ENCODE results near the gene HS3ST3B1.

HS3ST3B1 gene

GRCh38 chr17:14355556-14355955, 54.7 kb downstream of the HS3ST3B1 start:
- DNase-seq (ENCODE audit: low read depth) = peak; percentile 22

GRCh38 chr17:14359163-14360020, 58.5 kb downstream of the HS3ST3B1 start:
- no peak for DNase-seq (ENCODE audit: low read depth)

DNA sequence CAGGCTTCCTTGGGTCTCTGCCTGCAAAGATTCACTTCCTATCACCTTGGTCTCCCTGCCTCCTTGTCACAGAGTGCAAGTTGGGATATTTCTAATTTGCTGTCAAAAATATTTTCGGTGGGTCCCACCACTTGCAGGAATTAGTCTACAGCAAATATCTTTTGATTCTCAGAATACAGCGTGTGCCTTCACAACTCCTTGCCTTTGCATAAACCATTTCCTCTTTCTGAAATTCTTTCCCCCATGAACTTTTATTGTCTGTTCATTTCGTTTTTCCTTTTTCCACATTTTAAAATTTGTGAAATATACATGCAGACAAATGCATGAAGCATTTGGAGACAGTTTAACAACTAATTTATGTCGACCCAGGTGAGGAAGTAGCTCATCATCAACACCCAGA, 60.0 kb downstream of the HS3ST3B1 start:
- DNase-seq (ENCODE audit: low read depth) = no peak

- DNase-seq (ENCODE audit: low read depth) = no peak
These were observed 60.6 kb downstream of the HS3ST3B1 start for GRCh38 chr17:14361470-14361869.

DNA sequence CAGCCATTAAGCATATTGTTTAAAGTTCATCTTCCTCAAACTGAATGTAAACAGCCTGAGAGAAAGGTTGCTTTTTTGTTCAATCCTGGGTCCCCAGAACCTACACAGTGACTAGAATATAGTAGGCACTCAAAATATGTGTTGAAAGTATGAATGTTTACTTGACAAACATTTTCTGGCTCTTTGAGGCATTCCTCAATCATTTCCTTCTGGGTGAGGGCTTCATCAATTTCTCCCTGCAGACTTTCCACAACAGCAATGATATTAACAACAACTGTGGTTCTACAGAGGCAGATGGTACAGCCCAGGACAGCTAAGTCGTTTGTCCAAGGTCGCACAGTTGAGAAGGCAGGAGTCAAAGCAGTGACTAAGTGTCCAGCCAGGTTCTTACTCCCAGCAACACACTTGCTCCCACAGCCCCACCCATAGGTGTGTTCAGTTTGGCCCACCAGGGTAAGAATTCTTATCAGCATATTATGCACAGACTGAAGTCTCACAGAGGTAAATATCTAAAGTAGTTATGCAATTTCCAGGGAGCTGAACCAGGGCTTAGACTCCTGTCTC, 61.1 kb downstream of the HS3ST3B1 start:
- DNase-seq (ENCODE audit: low read depth) = no peak

DNA sequence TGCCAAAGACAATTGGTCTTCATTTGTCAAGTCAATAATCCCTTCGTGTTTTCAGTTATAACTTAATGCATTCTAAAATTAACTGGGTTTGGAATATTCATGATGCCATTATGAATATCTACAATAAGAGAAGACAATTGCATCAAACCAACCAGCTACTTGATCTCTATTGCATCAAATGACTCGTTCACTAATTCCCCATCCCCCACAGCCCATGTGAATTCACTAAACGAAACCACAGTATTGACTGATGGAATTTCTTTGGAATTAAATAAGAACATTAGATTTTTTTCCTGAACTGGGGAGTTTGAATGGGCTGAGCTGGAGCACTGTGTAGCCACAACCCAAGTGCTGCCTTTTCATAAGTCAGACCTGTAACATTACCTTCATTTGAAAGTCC, 65.3 kb downstream of the HS3ST3B1 start:
- DNase-seq (ENCODE audit: low read depth) = no peak

DNA sequence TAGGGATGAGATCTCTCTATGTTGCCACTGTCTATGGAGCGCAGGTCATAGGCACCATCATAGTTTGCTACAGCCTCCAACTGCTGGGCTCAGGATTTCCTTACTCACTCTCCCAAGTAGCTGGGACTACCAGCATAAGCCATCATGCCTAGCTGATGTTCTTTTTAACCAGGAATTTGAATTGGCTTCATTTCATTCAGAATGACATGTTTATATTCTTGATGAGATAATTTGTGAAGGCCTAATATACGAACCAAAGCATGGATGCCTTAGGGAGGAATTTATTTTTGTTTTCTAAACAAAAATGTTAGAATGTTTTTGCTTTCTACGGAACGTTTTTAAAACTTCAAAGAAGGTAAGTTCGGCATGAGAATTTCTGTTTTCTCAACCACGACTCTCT, 71.6 kb downstream of the HS3ST3B1 start:
- DNase-seq (ENCODE audit: low read depth) = no peak

- no peak for DNase-seq (ENCODE audit: low read depth)
These were observed 72.2 kb downstream of the HS3ST3B1 start for GRCh38 chr17:14372905-14373613.

DNA sequence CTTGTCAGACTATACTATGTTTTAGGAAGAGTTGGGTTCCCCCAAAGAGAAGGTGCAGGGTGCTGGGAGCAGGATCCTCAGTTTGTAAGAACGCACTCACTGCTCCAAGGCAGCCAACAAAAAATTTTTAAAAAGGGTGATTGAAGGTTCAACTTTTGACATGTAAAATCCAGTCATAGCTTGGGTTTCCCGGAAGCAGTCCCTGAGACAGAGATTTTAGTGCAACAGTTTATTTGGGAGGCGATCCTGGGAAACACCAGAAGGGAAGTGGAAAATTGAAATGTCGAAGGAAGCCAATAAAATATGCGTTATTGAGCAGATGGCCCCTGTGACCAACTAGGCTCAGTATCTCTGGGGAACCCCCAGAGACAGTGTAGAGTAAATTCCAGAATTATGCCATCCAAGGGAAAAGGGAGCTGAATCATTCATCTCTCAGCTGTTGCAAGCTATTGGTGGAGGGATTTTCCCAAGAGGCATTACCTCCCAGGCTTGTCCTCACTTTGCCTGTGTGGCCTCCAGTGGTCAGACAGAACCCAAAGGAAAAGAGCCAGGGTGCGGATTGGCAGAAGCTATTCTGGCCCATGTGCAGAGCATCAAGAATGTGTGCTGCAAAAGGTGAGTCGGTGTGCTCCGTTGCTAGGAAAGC, 72.9 kb downstream of the HS3ST3B1 start:
- peak; percentile 30 for DNase-seq (ENCODE audit: low read depth)

GRCh38 chr17:14374268-14374667, 73.4 kb downstream of the HS3ST3B1 start:
- no peak for DNase-seq (ENCODE audit: low read depth)

DNA sequence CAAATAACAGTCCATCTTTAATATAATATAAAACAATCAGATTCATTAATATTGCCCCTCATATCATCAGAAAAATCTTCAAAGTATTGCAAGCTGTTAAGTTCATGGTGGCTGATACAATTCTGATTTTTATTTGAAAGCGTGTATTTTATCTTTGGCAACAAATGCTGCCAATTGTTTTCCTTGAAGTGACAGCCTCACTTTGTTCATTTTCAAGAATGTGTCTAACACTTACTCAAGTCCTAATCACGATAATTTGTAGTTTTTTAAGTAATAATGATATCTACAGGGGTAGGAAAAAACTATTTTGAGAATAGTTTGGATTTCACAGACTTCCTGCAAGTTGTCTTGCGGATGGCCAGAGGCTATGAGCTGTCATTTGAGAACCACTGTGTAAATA, 75.8 kb downstream of the HS3ST3B1 start:
- peak; percentile 7 for DNase-seq (ENCODE audit: low read depth)

DNA sequence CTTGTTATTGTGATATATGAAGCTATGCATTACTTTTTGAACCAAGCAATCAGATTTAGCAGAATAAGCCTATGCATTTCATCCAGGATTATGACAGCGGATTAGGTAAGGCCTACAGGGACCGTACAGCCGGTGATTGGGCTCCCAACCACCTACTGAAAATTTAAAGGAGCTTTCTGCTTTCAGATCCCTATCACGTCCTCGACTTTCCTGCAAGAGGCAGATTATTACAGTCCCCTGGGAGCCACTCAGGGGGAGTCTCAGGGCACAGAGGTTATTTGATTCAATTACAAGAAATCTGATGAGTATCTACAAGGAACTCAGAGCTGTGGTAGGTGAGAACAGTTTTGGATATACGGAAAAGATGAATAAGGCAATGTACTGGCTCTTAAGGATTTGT, 80.7 kb downstream of the HS3ST3B1 start:
- DNase-seq (ENCODE audit: low read depth) = no peak

DNA sequence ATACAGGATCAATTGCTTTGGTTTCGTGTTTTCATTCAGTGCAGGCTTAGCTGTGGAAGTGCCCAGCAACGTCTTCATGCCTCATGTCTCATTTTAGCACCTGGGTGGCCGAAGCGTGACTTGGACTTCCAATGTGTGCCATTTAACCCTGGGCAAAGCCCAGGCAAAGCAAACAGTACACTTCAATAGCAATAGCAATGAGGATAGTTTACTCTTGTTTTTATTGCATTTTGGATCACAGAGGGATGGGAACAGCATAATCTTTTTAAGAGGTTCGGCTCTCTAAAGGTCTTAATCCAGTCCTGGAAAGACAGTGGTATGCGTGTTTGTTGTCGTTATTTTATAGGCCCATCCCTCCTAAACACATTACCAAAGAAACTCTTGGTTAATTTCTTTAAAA, 86.2 kb downstream of the HS3ST3B1 start:
- no peak for DNase-seq (ENCODE audit: low read depth)

DNA sequence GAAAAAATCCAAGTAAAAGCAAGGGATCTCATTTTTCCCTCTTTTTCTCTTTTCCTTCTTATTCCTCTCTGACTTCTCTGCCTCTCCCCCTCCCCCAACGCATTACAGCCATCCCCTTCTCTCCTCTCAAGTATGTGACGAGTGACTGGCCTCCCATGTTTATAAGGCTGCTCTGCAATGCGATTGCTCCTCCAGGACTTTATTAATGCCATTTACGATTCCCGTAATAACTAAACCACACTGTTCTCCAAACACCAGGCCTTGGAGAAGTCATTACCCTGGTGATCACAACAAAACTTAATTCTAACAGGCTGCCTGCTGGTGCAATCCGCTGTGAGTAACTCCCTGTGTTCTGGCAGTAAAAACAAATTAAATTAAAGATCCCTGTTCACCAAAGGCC, 88.8 kb downstream of the HS3ST3B1 start:
- DNase-seq (ENCODE audit: low read depth) = peak; percentile 36

GRCh38 chr17:14393723-14394122, 92.8 kb downstream of the HS3ST3B1 start:
- DNase-seq (ENCODE audit: low read depth) = no peak

- DNase-seq (ENCODE audit: low read depth) = no peak
These were observed 94.4 kb downstream of the HS3ST3B1 start for GRCh38 chr17:14395255-14395654.

GRCh38 chr17:14396547-14396946, 95.7 kb downstream of the HS3ST3B1 start:
- DNase-seq (ENCODE audit: low read depth) = no peak

GRCh38 chr17:14398766-14399165, 97.9 kb downstream of the HS3ST3B1 start:
- DNase-seq (ENCODE audit: low read depth) = no peak
